Keratinocyte (primary cell): Measurements from ENCODE around the gene INKA2. TPM values are rescaled to one million over a fixed set of nuclear protein-coding genes. Genes with fewer than 3 reads are reported as not detected.

ENCODE experiments used
- DNase-seq: peaks from one replicate; pipeline ENCODE4 v3.0.0-alpha.2; 2011; ENCODE audit warnings: low read depth, missing footprints, low spot score
- FAIRE-seq: peaks from 2 replicates; lab custom pipeline; 2011; peaks lifted over from hg19 to GRCh38; lab: Jason Lieb, UNC
- H2AFZ ChIP-seq: 2 replicates; pipeline ENCODE4 v1.6.0; 2012; ENCODE audit warnings: low read length, control low read depth, inconsistent platforms; ENCODE audit not compliant: control insufficient read depth
- H3K27ac ChIP-seq: 2 replicates; pipeline ENCODE4 v1.5.1; 2011; ENCODE audit warnings: low read length; ENCODE audit not compliant: control insufficient read depth, insufficient read depth
- H3K27me3 ChIP-seq: 3 replicates; pipeline ENCODE4 v1.6.0; 2011; ENCODE audit warnings: low read length; ENCODE audit not compliant: control insufficient read depth, insufficient read depth; ENCODE audit errors: extremely low read depth
- H3K36me3 ChIP-seq, 2 experiments: 2 replicates in 1 of 2; 3 replicates in 1 of 2; pipeline ENCODE4 v1.5.1; 2011; ENCODE audit warnings: low read length in 2 of 2, mild to moderate bottlenecking in 1 of 2; ENCODE audit not compliant: control insufficient read depth in 2 of 2, insufficient read depth in 2 of 2; ENCODE audit errors: extremely low read depth in 1 of 2
- H3K4me1 ChIP-seq: 3 replicates; pipeline ENCODE4 v1.5.1; 2011; ENCODE audit warnings: low read length; ENCODE audit not compliant: control insufficient read depth, insufficient read depth; ENCODE audit errors: extremely low read depth
- H3K4me2 ChIP-seq: 3 replicates; pipeline ENCODE4 v1.6.0; 2011; ENCODE audit warnings: low read depth, low read length; ENCODE audit not compliant: control insufficient read depth, insufficient read depth; ENCODE audit errors: extremely low read depth
- H3K4me3 ChIP-seq, 3 experiments: fragments of 200-600 bp in 1 of 3; sonication (generic) in 1 of 3; 2 replicates in 2 of 3; 3 replicates in 1 of 3; pipeline ENCODE4 v1.5.1; 2011 to 2016; ENCODE audit warnings: low read length in 3 of 3, mild to moderate bottlenecking in 3 of 3, control low read depth in 2 of 3, inconsistent platforms in 1 of 3, low read depth in 1 of 3, mixed read lengths in 1 of 3, mixed run types in 1 of 3, moderate library complexity in 1 of 3; ENCODE audit not compliant: control insufficient read depth in 2 of 3, insufficient read depth in 2 of 3; ENCODE audit errors: extremely low read depth in 1 of 3
- H3K79me2 ChIP-seq: 2 replicates; pipeline ENCODE4 v1.6.0; 2012; ENCODE audit warnings: low read length; ENCODE audit not compliant: control insufficient read depth, insufficient read depth
- H3K9ac ChIP-seq: 3 replicates; pipeline ENCODE4 v1.6.0; 2011; ENCODE audit warnings: low read length; ENCODE audit not compliant: control insufficient read depth, insufficient read depth; ENCODE audit errors: extremely low read depth
- H3K9me1 ChIP-seq: 3 replicates; pipeline ENCODE4 v1.6.0; 2011; ENCODE audit warnings: low read length; ENCODE audit not compliant: control insufficient read depth, insufficient read depth; ENCODE audit errors: extremely low read depth
- H3K9me3 ChIP-seq: 2 replicates; pipeline ENCODE4 v1.5.1; 2012; ENCODE audit warnings: low read depth, low read length; ENCODE audit not compliant: control insufficient read depth
- H4K20me1 ChIP-seq: 3 replicates; pipeline ENCODE4 v1.6.0; 2011; ENCODE audit warnings: low read length; ENCODE audit not compliant: control insufficient read depth, insufficient read depth; ENCODE audit errors: extremely low read depth
- EZH2 ChIP-seq: IDR thresholded peaks from one replicate; pipeline ENCODE4 v1.6.1; 2012; ENCODE audit warnings: inconsistent platforms, mild to moderate bottlenecking, low read length, moderate library complexity
- dilution Hi-C: fragments of 300-500 bp; cut with MboI; formaldehyde crosslinking; loops from one replicate; pipeline ENCODE4 v1.7.0; 2020; ENCODE audit warnings: low sequenced_read_pairs; ENCODE audit not compliant: extremely low pct_ligation_motif_present
- polyA plus RNA-seq, 5 experiments: library from polyadenylated mRNA; depleted of rRNA in 3 of 5; stranded (reverse) in 3 of 5; stranded (forward) in 1 of 5; unstranded in 1 of 5; fragments of >200 nt; gene quantifications; 1 replicate in 1 of 5; 2 replicates in 3 of 5; 3 replicates in 1 of 5; pipeline versions ENCODE4 v1.2.1 to v1.2.3, GENCODE V29; 2011 to 2012; ENCODE audit warnings: missing spikeins in 2 of 5, low read depth in 1 of 5, low replicate concordance in 1 of 5
- TF ChIP-seq, protein P1 (sequence below), 3 experiments: IDR thresholded peaks in 1 of 3; conservative IDR thresholded peaks in 1 of 3; optimal IDR thresholded peaks in 1 of 3; 2 replicates in 2 of 3; 3 replicates in 1 of 3; pipeline versions ENCODE3 to v1.5.1; 2011; ENCODE audit warnings: low read length in 3 of 3, mild to moderate bottlenecking in 3 of 3, moderate library complexity in 2 of 3, control low read depth in 1 of 3, inconsistent platforms in 1 of 3; ENCODE audit not compliant: insufficient read depth in 2 of 3; ENCODE audit errors: extremely low read depth in 1 of 3

Gene INKA2
- polyA plus RNA-seq, 1 donor (not counting 4 experiments of a cell fraction or from before 2014, with no cell fraction given) = 2.7 TPM

DNA sequence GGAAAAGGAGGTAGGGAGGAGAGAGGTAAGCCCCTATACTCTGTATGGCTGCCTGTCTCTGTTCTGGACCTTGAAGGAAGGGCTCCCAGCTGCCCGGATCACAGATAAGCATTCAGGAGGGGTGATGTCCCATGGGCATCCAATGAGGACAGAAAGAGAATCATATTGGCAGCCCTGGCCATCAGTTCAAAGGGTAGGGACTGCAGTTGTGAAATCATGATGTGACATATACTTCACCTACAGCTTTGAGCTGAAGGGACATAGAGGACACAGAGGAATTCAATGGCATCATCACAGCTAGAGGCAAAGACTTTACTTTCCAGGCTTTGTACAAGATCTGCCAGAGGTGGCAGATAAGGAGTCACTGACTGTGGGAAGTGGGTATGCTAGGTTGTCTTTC lies 38.1 kb upstream of the INKA2 start:
- FAIRE-seq = no peak
- no peak for DNase-seq
- Histone ChIP-seq H3K4me1 (no peaks in the 10 kb centered on the region), H3K4me2 (no peak overlapping the region), H3K9me3 (no peaks in the 10 kb centered on the region), H3K27ac (no peak overlapping the region), H3K4me3 (no peak overlapping the region), H2AFZ (no peak overlapping the region), H3K9ac (no peak overlapping the region), H3K36me3 (no peaks in the 10 kb centered on the region), H3K9me1 (no peaks in the 10 kb centered on the region), H3K27me3 (no peaks in the 10 kb centered on the region), H3K79me2 (no peaks in the 10 kb centered on the region), H4K20me1 (no peaks in the 10 kb centered on the region)
- dilution Hi-C loops = no loop called here
- TF ChIP-seq EZH2 = no peak
- TF ChIP-seq, protein P1, sequence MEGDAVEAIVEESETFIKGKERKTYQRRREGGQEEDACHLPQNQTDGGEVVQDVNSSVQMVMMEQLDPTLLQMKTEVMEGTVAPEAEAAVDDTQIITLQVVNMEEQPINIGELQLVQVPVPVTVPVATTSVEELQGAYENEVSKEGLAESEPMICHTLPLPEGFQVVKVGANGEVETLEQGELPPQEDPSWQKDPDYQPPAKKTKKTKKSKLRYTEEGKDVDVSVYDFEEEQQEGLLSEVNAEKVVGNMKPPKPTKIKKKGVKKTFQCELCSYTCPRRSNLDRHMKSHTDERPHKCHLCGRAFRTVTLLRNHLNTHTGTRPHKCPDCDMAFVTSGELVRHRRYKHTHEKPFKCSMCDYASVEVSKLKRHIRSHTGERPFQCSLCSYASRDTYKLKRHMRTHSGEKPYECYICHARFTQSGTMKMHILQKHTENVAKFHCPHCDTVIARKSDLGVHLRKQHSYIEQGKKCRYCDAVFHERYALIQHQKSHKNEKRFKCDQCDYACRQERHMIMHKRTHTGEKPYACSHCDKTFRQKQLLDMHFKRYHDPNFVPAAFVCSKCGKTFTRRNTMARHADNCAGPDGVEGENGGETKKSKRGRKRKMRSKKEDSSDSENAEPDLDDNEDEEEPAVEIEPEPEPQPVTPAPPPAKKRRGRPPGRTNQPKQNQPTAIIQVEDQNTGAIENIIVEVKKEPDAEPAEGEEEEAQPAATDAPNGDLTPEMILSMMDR (optimal IDR thresholded peaks at IDR 0.05 in 1 of 3, IDR thresholded peaks at IDR 0.05 in 1 of 3, conservative IDR thresholded peaks at IDR 0.05 in 1 of 3; ENCODE audit: extremely low read depth in 1 of 3, insufficient read depth in 2 of 3, low read length in 3 of 3) = no peak

DNA sequence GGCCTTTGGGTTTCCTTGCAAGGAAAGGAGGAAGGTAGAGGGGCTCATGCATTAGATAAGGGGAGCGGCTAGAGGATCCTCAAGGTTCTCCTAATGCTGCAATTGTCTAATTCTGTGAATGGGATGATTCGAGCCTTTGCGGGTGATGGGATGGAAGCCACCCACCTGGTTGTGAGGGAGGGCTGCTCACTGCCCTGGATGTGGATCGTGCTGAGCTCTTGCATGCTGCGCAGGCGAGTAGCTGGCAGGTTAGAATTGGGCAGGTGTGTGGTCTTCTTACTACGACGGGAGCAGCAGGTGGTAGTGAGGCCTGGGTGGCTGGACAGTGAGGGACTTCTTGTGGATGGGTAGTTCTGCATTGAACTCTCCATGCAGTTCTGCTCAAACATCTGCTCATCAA lies 37.7 kb upstream of the INKA2 start:
- H3K27ac ChIP-seq = no peak overlapping the region
- TF ChIP-seq, protein P1 (optimal IDR thresholded peaks at IDR 0.05 in 1 of 3, IDR thresholded peaks at IDR 0.05 in 1 of 3, conservative IDR thresholded peaks at IDR 0.05 in 1 of 3; ENCODE audit: extremely low read depth in 1 of 3, insufficient read depth in 2 of 3, low read length in 3 of 3) = no peak
- no peaks in the 10 kb centered on the region for H3K36me3 ChIP-seq
- FAIRE-seq (no peak), DNase-seq (no peak)
- dilution Hi-C loops = no loop called here
- no peaks in the 10 kb centered on the region for H3K27me3 ChIP-seq
- no peak overlapping the region for H3K4me3 ChIP-seq
- no peaks in the 10 kb centered on the region for H3K9me3 ChIP-seq
- no peak overlapping the region for H3K9ac ChIP-seq
- no peaks in the 10 kb centered on the region for H4K20me1 ChIP-seq
- H3K4me1 ChIP-seq = no peaks in the 10 kb centered on the region
- no peak overlapping the region for H2AFZ ChIP-seq
- H3K79me2 ChIP-seq = no peaks in the 10 kb centered on the region
- H3K4me2 ChIP-seq = no peak overlapping the region
- no peaks in the 10 kb centered on the region for H3K9me1 ChIP-seq
